OCI-LY7 (cell line): Measurements from ENCODE around the gene SRCIN1. TPM values are rescaled to one million over a fixed set of nuclear protein-coding genes. Genes with fewer than 3 reads are reported as not detected.

Experiments
- BruUV-seq: library from RNA; stranded (reverse); fragments of 400-500 nt; replicated peaks from 2 replicates; lab custom pipeline; 2021; lab: Mats Ljungman, UMichigan
- CTCF ChIA-PET: fragments of 300-600 bp; sonication (Branson Sonifier 250); formaldehyde crosslinking; loops from one replicate; lab custom pipeline; 2022; ENCODE audit warnings: antibody characterized with exemption; ENCODE audit not compliant: unreplicated experiment; lab: Charles Lee
- POLR2A ChIA-PET: fragments of 300-600 bp; sonication (Branson Sonifier 250); formaldehyde crosslinking; loops from one replicate; lab custom pipeline; 2022; ENCODE audit warnings: antibody characterized with exemption; lab: Charles Lee
- DNase-seq: peaks from one replicate; pipeline ENCODE4 v3.0.0-alpha.2; 2015; ENCODE audit warnings: low spot score
- H2AFZ ChIP-seq: fragments of 200-600 bp; sonication (generic), shearing (Covaris generic); 2 replicates; pipeline ENCODE4 v1.6.1; 2014; ENCODE audit warnings: mild to moderate bottlenecking, antibody characterized with exemption, low read length, moderate library complexity
- H3K27ac ChIP-seq: fragments of 200-600 bp; sonication (generic); 2 replicates; pipeline ENCODE4 v1.5.1; 2014; ENCODE audit warnings: mixed run types, low read depth, mild to moderate bottlenecking, moderate library complexity, low read length, inconsistent platforms; ENCODE audit not compliant: poor library complexity, severe bottlenecking
- H3K36me3 ChIP-seq: fragments of 200-600 bp; sonication (generic); 2 replicates; pipeline ENCODE4 v1.6.1; 2014; ENCODE audit warnings: mild to moderate bottlenecking, antibody characterized with exemption, low read length, moderate library complexity, mixed read lengths; ENCODE audit not compliant: insufficient read depth
- H3K4me1 ChIP-seq: fragments of 200-600 bp; sonication (generic); 2 replicates; pipeline ENCODE4 v1.5.1; 2014; ENCODE audit warnings: mild to moderate bottlenecking, low read length; ENCODE audit not compliant: insufficient read depth, poor library complexity, severe bottlenecking
- H3K4me2 ChIP-seq: fragments of 200-600 bp; sonication (generic); 2 replicates; pipeline ENCODE4 v1.6.1; 2014; ENCODE audit warnings: mild to moderate bottlenecking, low read length
- H3K4me3 ChIP-seq: fragments of 200-600 bp; sonication (generic); 2 replicates; pipeline ENCODE4 v1.5.1; 2014; ENCODE audit warnings: mild to moderate bottlenecking, low read depth, low read length; ENCODE audit not compliant: poor library complexity, severe bottlenecking
- H3K79me2 ChIP-seq: fragments of 200-600 bp; sonication (generic); 2 replicates; pipeline ENCODE4 v1.6.1; 2016; ENCODE audit warnings: low read depth, mild to moderate bottlenecking, low read length, moderate library complexity, mixed read lengths; ENCODE audit not compliant: insufficient read depth
- H3K9me2 ChIP-seq: fragments of 200-600 bp; sonication (generic); 2 replicates; pipeline ENCODE4 v1.6.1; 2016; ENCODE audit warnings: mild to moderate bottlenecking, low read length, mixed read lengths; ENCODE audit not compliant: insufficient read depth
- H3K9me3 ChIP-seq: fragments of 200-600 bp; sonication (generic); 2 replicates; pipeline ENCODE4 v1.6.1; 2014; ENCODE audit warnings: mild to moderate bottlenecking, mixed run types, low read length, mixed read lengths
- H4K20me1 ChIP-seq: fragments of 200-600 bp; sonication (generic); 2 replicates; pipeline ENCODE4 v1.6.1; 2014; ENCODE audit warnings: mild to moderate bottlenecking, antibody characterized with exemption, low read length, moderate library complexity, mixed read lengths; ENCODE audit not compliant: insufficient read depth
- EZH2phosphoT487 ChIP-seq: fragments of 200-600 bp; sonication (generic); IDR thresholded peaks from 2 replicates; pipeline ENCODE4 v1.6.1; 2018; ENCODE audit warnings: low read depth, borderline replicate concordance, mild to moderate bottlenecking, mixed run types, antibody characterized with exemption, low read length, moderate library complexity, mixed read lengths
- intact Hi-C: fragments of 100-400 bp; cut with micrococcal nuclease; formaldehyde crosslinking; loops from one replicate; pipeline ENCODE4 v1.10.0; 2022; ENCODE audit not compliant: unreplicated experiment
- total RNA-seq, 2 experiments: library from RNA; depleted of rRNA in 1 of 2; stranded (reverse); fragments of >200 nt in 1 of 2; shearing (Covaris generic) in 1 of 2; gene quantifications; 2 replicates each; pipeline ENCODE4 v1.2.3, GENCODE V29; 2014 to 2022
- TF ChIP-seq, protein P1 (sequence below): fragments of 200-600 bp; sonication (generic); conservative IDR thresholded peaks from 2 replicates; pipeline ENCODE4 v1.5.1; 2014; ENCODE audit warnings: mild to moderate bottlenecking, antibody characterized with exemption, low read length, moderate library complexity, mixed read lengths

Gene SRCIN1
- total RNA-seq, 2 experiments from 2014 or later = 1.5 to 4.6 TPM

GRCh38 chr17:38617967-38618760 lies 12.4 kb upstream of the SRCIN1 start:
- no peak overlapping the region for H3K4me3 ChIP-seq
- TF ChIP-seq EZH2phosphoT487 = no peak
- TF ChIP-seq, protein P1, sequence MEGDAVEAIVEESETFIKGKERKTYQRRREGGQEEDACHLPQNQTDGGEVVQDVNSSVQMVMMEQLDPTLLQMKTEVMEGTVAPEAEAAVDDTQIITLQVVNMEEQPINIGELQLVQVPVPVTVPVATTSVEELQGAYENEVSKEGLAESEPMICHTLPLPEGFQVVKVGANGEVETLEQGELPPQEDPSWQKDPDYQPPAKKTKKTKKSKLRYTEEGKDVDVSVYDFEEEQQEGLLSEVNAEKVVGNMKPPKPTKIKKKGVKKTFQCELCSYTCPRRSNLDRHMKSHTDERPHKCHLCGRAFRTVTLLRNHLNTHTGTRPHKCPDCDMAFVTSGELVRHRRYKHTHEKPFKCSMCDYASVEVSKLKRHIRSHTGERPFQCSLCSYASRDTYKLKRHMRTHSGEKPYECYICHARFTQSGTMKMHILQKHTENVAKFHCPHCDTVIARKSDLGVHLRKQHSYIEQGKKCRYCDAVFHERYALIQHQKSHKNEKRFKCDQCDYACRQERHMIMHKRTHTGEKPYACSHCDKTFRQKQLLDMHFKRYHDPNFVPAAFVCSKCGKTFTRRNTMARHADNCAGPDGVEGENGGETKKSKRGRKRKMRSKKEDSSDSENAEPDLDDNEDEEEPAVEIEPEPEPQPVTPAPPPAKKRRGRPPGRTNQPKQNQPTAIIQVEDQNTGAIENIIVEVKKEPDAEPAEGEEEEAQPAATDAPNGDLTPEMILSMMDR = no peak
- H3K4me1 ChIP-seq = no peaks in the 10 kb centered on the region
- no peaks in the 10 kb centered on the region for H3K9me3 ChIP-seq
- no peaks in the 10 kb centered on the region for H3K79me2 ChIP-seq
- CTCF ChIA-PET = no interaction called here
- no peak overlapping the region for H2AFZ ChIP-seq
- H4K20me1 ChIP-seq = no peaks in the 10 kb centered on the region
- intact Hi-C loops = no loop called here
- BruUV-seq = no TSS peak
- no peak overlapping the region for H3K27ac ChIP-seq
- POLR2A ChIA-PET = no interaction called here
- no peaks in the 10 kb centered on the region for H3K9me2 ChIP-seq
- H3K36me3 ChIP-seq = no peaks in the 10 kb centered on the region
- DNase-seq = no peak
- no peak overlapping the region for H3K4me2 ChIP-seq

DNA sequence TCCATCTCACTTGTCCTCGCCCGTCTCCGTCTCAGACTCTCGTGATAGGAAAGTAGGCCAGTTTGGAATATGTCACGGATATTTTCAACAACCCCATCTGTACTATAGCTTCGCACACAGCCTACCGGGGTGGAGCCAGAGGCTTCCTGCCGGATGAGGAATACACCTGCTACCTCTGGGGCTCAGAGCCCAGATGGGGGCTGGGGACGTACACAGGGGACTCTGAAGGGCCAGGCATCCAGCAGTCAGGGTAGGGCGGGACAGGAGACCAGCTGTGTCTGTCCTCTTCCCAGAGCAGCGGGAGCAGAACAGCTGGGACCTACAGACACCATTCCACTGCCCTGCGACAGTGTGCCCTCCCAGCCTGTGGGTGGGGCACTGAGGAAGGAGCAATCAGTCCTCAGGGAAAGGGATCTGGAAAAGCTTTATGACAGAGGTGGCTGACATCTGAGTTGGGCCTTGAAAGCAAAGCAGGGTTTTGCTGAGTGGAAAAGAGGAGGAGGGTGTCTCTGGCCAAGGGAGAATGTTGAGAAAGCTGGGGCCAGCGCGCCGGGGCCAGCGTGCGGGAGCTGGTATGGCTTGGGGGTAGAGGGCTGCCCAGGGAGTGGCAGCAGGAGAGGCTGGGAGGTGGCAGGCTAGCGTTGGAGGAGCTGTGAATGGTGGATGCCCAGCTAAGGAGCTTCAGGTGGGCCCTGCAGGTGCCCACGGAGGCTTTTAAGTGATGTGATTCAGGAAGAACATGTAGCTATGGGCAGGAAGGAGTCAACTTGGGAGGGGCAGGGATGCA lies 11.5 kb upstream of the SRCIN1 start:
- Histone ChIP-seq H3K4me2 (no peak overlapping the region), H3K9me2 (no peaks in the 10 kb centered on the region), H3K4me3 (no peak overlapping the region), H3K27ac (no peak overlapping the region), H2AFZ (no peak overlapping the region), H3K4me1 (no peaks in the 10 kb centered on the region), H3K36me3 (no peaks in the 10 kb centered on the region), H3K79me2 (no peaks in the 10 kb centered on the region), H3K9me3 (0 out of 2 replicates have a peak, but pooled peaks cover under 1% of the 10 kb centered on the region), H4K20me1 (no peaks in the 10 kb centered on the region)
- TF ChIP-seq EZH2phosphoT487 = no peak
- TF ChIP-seq, protein P1 = no peak
- intact Hi-C loops = no loop called here
- BruUV-seq = no TSS peak
- DNase-seq = no peak
- ChIA-PET POLR2A (no interaction called here), CTCF (no interaction called here)
